Upper lobe of right lung (tissue), 1 donor: ENCODE measurements around the gene FH. TPM values are rescaled to one million over a fixed set of nuclear protein-coding genes. Genes with fewer than 3 reads are reported as not detected.

Source experiments
- ATAC-seq: fragments of 200-7000 bp; cut with Tn5 transposase; one replicate; pipeline ENCODE4 v1.9.1; 2020; ENCODE audit warnings: mild to moderate bottlenecking, moderate library complexity
- DNase-seq: peaks from one replicate; pipeline ENCODE4 v3.0.0-alpha.2; 2020
- H3K27ac ChIP-seq: fragments of 200-600 bp; one replicate; pipeline ENCODE4 v1.8.0; 2022
- H3K27me3 ChIP-seq: fragments of 200-600 bp; one replicate; pipeline ENCODE4 v1.8.0; 2022; ENCODE audit warnings: mild to moderate bottlenecking
- H3K36me3 ChIP-seq: fragments of 200-600 bp; one replicate; pipeline ENCODE4 v1.8.0; 2022
- H3K4me1 ChIP-seq: fragments of 200-600 bp; one replicate; pipeline ENCODE4 v1.8.0; 2022
- H3K4me3 ChIP-seq: fragments of 200-600 bp; one replicate; pipeline ENCODE4 v1.8.0; 2022; ENCODE audit warnings: mild to moderate bottlenecking
- H3K9me3 ChIP-seq: fragments of 200-600 bp; one replicate; pipeline ENCODE4 v1.8.0; 2022
- intact Hi-C: fragments of 100-400 bp; cut with DNase I; formaldehyde crosslinking; loops from one replicate; pipeline ENCODE4 v1.11.0; 2022
- long read RNA-seq: library from polyadenylated mRNA; unstranded; transcript quantifications from one replicate; pipeline ENCODE4 v2.0.0, GENCODE V29; 2021
- total RNA-seq: library from RNA; stranded (reverse); fragmentation: NEBNext Ultra II Directional; extraction: Animal tissue kit (Norgen Biotek cat#: 25700); gene quantifications from one replicate; pipeline ENCODE4 v1.2.1, GENCODE V29; 2021
- TF ChIP-seq, protein P1 (sequence below): fragments of 200-600 bp; IDR thresholded peaks from one replicate; pipeline ENCODE4 v1.8.0; 2022; ENCODE audit warnings: antibody characterized with exemption
- donor health status: DM: no; HTN: yes; CAD: no; lungs with severe emphysema.

The FH gene
- total RNA-seq, result 37.4 TPM
- long read RNA-seq, transcript FH-201 (10 exons, 1,797 nt), result major isoform, 44 of 48 reads
- long read RNA-seq, partial matches to known transcripts, result 0 of 48 reads
- long read RNA-seq, other reads (novel, unspliced or antisense), result 4 of 48 reads

DNA sequence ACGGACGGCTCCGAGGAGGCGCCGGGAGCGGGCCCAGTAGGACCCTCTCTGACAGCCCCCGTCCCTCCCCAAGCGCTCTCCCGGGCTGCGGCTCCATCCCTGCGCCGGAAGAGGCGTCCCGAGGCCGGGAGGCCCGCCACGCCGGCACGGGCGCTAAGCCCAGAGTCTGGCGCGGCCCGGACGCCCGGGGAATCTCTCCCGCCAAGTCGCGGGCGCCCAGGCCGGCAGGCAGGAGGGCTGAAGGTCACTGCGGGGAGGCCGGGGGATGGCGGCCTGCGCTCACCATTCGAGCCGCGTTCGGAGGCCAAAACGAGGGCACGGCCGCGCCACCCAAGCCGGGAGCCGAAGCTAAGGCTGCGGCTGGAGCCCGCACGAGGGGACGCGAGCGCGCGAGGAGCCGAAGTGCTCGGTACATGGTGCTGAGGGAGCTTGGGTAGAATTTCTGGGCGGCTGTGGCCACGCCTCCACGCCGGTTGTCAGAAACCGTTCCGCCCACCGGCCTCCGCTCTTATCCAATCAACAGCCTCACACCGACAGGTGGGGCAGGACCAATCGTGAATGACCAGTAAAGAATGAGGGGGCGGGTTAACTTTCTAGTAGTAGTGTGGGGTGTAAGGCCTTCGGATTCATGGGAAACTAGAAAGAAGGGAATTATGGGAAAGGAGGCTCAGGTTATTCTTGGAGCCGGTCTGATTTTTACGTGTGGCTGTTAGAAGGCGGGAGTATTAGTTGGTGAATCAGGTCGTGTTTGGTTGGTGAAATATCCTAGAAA, at the start of gene FH:
FH (minus strand) TSS at position 448 of the 772 bp plus-strand sequence; CDS start at position 415, 33 bp downstream.
- Histone ChIP-seq H3K4me3 (peak within 1 kb of the TSS; percentile 85), H3K27me3 (peaks cover 6% of the 10 kb centered on the region), H3K27ac (peak within 1 kb of the TSS; percentile 83), H3K4me1 (peaks cover 12% of the 10 kb centered on the region), H3K9me3 (no peaks in the 10 kb centered on the region), H3K36me3 (no peaks in the 10 kb centered on the region)
- DNase-seq (peak; percentile 97), ATAC-seq (peak; percentile 99)
- intact Hi-C loops, result no loop called here
- TF ChIP-seq, protein P1, sequence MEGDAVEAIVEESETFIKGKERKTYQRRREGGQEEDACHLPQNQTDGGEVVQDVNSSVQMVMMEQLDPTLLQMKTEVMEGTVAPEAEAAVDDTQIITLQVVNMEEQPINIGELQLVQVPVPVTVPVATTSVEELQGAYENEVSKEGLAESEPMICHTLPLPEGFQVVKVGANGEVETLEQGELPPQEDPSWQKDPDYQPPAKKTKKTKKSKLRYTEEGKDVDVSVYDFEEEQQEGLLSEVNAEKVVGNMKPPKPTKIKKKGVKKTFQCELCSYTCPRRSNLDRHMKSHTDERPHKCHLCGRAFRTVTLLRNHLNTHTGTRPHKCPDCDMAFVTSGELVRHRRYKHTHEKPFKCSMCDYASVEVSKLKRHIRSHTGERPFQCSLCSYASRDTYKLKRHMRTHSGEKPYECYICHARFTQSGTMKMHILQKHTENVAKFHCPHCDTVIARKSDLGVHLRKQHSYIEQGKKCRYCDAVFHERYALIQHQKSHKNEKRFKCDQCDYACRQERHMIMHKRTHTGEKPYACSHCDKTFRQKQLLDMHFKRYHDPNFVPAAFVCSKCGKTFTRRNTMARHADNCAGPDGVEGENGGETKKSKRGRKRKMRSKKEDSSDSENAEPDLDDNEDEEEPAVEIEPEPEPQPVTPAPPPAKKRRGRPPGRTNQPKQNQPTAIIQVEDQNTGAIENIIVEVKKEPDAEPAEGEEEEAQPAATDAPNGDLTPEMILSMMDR, result no peak

DNA sequence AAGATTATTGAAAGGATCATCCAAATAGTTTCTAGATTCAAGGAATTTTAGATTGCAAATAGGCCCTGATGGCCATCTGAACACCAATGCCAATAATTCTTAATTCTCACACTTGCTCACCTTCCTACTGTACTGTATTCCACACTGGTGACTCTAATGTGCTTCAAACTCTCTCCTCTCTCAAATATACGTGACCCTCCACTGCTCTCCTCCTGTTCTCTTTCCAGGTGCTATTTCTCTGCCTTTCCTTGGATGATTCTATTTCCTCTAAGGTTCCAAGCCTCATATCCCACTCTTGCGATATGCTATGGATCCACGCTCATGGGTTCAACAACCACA, 41.3 kb upstream of the FH start:
- TF ChIP-seq, protein P1, result no peak
- no peak for DNase-seq
- Histone ChIP-seq H3K4me3 (no peak overlapping the region), H3K36me3 (no peaks in the 10 kb centered on the region), H3K9me3 (no peaks in the 10 kb centered on the region), H3K4me1 (no peaks in the 10 kb centered on the region), H3K27ac (no peak overlapping the region), H3K27me3 (no peaks in the 10 kb centered on the region)
- intact Hi-C loops, result no loop called here
- no peak for ATAC-seq

DNA sequence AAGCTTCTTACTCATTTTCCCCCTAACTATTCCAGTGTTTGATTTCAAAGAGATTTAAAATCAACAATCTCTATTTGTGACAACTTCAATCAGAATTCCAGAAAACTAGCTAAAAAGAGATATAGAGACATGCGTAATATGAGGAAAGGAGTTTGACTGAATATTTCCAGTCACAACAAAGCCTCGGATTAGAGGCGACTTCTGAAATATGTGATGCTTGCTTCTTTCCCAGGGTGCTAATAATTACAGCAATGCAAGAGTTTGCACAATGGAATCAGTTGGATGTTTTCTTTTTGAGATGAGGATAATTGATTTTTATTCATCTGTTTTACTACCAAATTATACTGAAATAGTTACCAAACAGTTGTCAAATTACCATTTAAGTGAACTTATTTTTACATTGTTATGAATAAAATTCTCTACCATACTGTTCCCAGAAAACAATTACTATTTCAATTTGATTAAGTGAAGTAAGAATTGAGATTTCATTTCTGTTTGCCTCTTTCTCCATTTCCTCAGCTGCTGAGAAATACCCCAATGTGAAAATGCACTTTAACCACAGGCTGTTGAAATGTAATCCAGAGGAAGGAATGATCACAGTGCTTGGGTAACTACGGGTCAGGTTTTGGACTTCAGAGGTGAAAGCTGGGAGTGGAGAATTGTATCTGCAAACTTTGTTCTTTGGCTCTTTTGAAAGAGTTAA, 40.7 kb upstream of the FH start:
- no peaks in the 10 kb centered on the region for H3K27me3 ChIP-seq
- H3K9me3 ChIP-seq, result no peaks in the 10 kb centered on the region
- no peaks in the 10 kb centered on the region for H3K4me1 ChIP-seq
- DNase-seq (no peak), ATAC-seq (no peak)
- no peaks in the 10 kb centered on the region for H3K36me3 ChIP-seq
- H3K4me3 ChIP-seq, result no peak overlapping the region
- no peak overlapping the region for H3K27ac ChIP-seq
- intact Hi-C loops, result no loop called here
- TF ChIP-seq, protein P1, result no peak

DNA sequence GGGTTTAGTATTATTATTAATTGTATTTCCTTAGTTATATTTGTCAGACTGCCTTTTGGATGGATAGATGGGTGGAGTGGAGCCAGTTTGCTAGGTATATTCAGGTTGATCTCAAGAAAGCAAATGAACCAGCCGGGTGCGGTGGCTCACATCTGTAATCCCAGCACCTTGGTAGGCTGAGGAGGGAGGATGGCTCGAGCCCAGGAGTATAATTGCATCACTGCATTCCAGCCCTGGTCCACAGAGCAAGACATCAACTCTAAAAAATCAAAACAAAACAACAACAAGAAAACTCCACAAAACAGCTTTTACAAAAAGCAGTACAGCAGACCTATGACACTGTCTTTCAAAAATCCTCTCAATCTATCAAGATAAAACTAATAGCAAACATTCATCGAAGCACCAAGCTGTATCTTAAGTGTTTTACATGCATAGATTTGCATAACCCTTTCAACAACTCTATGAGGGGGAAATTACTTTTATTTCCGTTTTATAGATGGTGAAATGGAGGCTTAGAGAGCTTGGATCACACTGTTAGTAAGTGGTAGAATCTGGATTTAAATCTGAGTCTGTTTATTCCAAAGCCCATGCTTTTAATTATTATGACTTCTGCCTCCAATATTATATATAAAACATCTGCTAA, 38.1 kb upstream of the FH start:
- no peaks in the 10 kb centered on the region for H3K27me3 ChIP-seq
- DNase-seq, result no peak
- H3K27ac ChIP-seq, result no peak overlapping the region
- no peaks in the 10 kb centered on the region for H3K36me3 ChIP-seq
- intact Hi-C loops, result no loop called here
- no peaks in the 10 kb centered on the region for H3K9me3 ChIP-seq
- TF ChIP-seq, protein P1, result no peak
- H3K4me1 ChIP-seq, result no peaks in the 10 kb centered on the region
- no peak for ATAC-seq
- H3K4me3 ChIP-seq, result no peak overlapping the region

DNA sequence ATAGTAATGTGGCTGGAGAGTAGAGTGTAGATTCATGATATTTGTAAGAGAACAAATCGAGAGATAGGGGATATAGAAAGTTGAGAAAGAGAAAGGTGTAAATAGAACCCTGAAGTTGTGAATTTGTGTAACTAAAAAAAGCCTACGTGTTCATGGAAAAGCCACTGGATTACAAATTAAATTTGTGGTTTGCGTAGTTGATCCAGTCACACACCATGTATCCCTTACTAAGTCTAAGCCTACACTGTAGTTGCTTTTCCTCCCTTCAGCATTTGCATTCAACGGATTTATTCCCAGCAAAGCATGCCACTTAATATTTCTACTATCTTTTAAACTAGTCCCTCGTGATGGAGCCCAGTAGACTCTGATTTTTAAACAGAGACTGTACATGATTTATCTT, 37.5 kb upstream of the FH start:
- intact Hi-C loops, result no loop called here
- Histone ChIP-seq H3K27ac (no peak overlapping the region), H3K27me3 (no peaks in the 10 kb centered on the region), H3K4me3 (no peak overlapping the region), H3K36me3 (no peaks in the 10 kb centered on the region), H3K9me3 (no peaks in the 10 kb centered on the region), H3K4me1 (no peaks in the 10 kb centered on the region)
- ATAC-seq, result no peak
- no peak for DNase-seq
- TF ChIP-seq, protein P1, result no peak
